Hematopoietic multipotent progenitor cell treated with erythropoietin and hydrocortisone succinate and interleukin-3 and kit ligand, for 6 days (in vitro differentiated cells): ENCODE results near the gene CPED1.
A peak's percentile ranks its signal among the peaks of the same experiment; 100 is the strongest.
"Not testable (repeated sequence)": the region's sequence is repeated elsewhere in the genome, so short reads cannot be mapped to it uniquely, and the experiment has no call there.

Experiments
- DNase-seq: peaks from one replicate; pipeline ENCODE4 v3.0.0-alpha.2; 2015

CPED1 gene

GRCh38 chr7:121020989-121021969 is 32.8 kb downstream of the CPED1 start:
- DNase-seq: no peak

- DNase-seq: no peak
These were observed 34.7 kb downstream of the CPED1 start for GRCh38 chr7:121023194-121023593.

GRCh38 chr7:121023683-121024511 is 35.4 kb downstream of the CPED1 start:
- DNase-seq: no peak

GRCh38 chr7:121024611-121025010 is 36.1 kb downstream of the CPED1 start:
- no peak for DNase-seq

GRCh38 chr7:121026159-121026558 is 37.6 kb downstream of the CPED1 start:
- DNase-seq: no peak

- DNase-seq: no peak
These were observed 38.1 kb downstream of the CPED1 start for GRCh38 chr7:121026577-121027111.

- DNase-seq: no peak
These were observed 39.5 kb downstream of the CPED1 start for GRCh38 chr7:121027761-121028669.

GRCh38 chr7:121029302-121029701 is 40.8 kb downstream of the CPED1 start:
- no peak for DNase-seq

GRCh38 chr7:121030308-121030707 is 41.8 kb downstream of the CPED1 start:
- no peak for DNase-seq

- no peak for DNase-seq
These were observed 44.3 kb downstream of the CPED1 start for GRCh38 chr7:121032645-121033460.

- no peak for DNase-seq
These were observed 46.4 kb downstream of the CPED1 start for GRCh38 chr7:121034929-121035328.

GRCh38 chr7:121036776-121037175 is 48.3 kb downstream of the CPED1 start:
- not testable (repeated sequence) for DNase-seq

GRCh38 chr7:121037329-121037728 is 48.8 kb downstream of the CPED1 start:
- DNase-seq: not testable (repeated sequence)

- DNase-seq: peak; percentile 50
These were observed 49.6 kb downstream of the CPED1 start for GRCh38 chr7:121037957-121038716.

GRCh38 chr7:121038717-121039509 is 50.4 kb downstream of the CPED1 start:
- peak; percentile 68 for DNase-seq

GRCh38 chr7:121039510-121039822 is 51.0 kb downstream of the CPED1 start:
- no peak for DNase-seq

- DNase-seq: no peak
These were observed 51.5 kb downstream of the CPED1 start for GRCh38 chr7:121039994-121040393.

- DNase-seq: peak; percentile 22
These were observed 53.1 kb downstream of the CPED1 start for GRCh38 chr7:121041516-121042148.

GRCh38 chr7:121042195-121042594 is 53.7 kb downstream of the CPED1 start:
- DNase-seq: no peak
